ENCODE measurements around the gene PPP5C. TPM values are rescaled to one million over a fixed set of nuclear protein-coding genes. Genes with fewer than 3 reads are reported as not detected.

PPP5C gene
- total RNA-seq, 1 donor from 2014 or later = 70.9 TPM

GRCh38 chr19:46357846-46358583 lies 11.1 kb downstream of the PPP5C start:
- Histone ChIP-seq H2AFZ (ENCODE audit: low read depth, low read length) (no peak overlapping the region), H3K27ac (ENCODE audit: low read depth, low read length) (no peak overlapping the region), H4K20me1 (ENCODE audit: insufficient read depth, low read length) (peaks cover 34% of the 10 kb centered on the region), H3K36me3 (ENCODE audit: insufficient read depth, low read length) (peaks cover 18% of the 10 kb centered on the region), H3K4me3 (ENCODE audit: insufficient read depth, low read depth, low read length) (no peak overlapping the region), H3K9me3 (ENCODE audit: insufficient read depth, low read depth, low read length) (no peaks in the 10 kb centered on the region), H3K4me1 (ENCODE audit: insufficient read depth, low read length) (peaks cover 15% of the 10 kb centered on the region), H3K27me3 (ENCODE audit: insufficient read depth, low read length) (no peaks in the 10 kb centered on the region), H3K79me2 (ENCODE audit: insufficient read depth, low read length) (peaks cover 70% of the 10 kb centered on the region), H3K9ac (ENCODE audit: low read length) (no peak overlapping the region), H3K4me2 (ENCODE audit: low read length) (peak overlapping the region; percentile 14)
- DNase-seq (ENCODE audit: low read depth) (peak; percentile 75), FAIRE-seq (peak; percentile 43)
- Mint-ChIP-seq H3K36me3 (ENCODE audit: low read depth, unreplicated experiment) (peaks cover 3% of the 10 kb centered on the region), H3K4me3 (ENCODE audit: unreplicated experiment) (peak overlapping the region; percentile 25), H3K27me3 (ENCODE audit: low read depth, unreplicated experiment) (no peaks in the 10 kb centered on the region), H3K27ac (ENCODE audit: unreplicated experiment) (peak overlapping the region; percentile 3), H3K4me1 (ENCODE audit: low read depth, unreplicated experiment) (peaks cover 22% of the 10 kb centered on the region), H3K9me3 (ENCODE audit: unreplicated experiment) (no peaks in the 10 kb centered on the region)
- TF ChIP-seq EZH2 (IDR thresholded peaks at IDR 0.05; ENCODE audit: insufficient read depth, low read length) (no peak), CTCF (IDR thresholded peaks at IDR 0.05; ENCODE audit: insufficient read depth, low read depth, low read length) (no peak)

DNA sequence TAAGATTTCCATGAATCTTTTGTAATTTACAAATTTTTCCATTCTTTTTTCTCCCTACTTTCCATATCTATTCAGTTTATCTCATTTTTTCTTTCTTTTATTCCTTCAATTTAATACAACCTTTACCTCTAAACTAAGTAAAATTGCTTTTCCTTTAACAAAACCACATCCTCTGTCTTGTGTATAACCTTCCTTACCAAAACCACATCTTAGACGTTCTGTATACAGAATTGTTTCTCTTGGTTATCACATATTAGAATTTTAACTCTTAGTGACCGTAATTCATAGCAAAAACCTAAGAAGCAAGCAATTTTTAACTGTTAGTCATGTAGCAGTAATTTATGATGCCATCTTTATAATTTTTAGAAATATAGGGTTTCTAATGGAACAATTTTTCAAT lies 15.0 kb downstream of the PPP5C start:
- Histone ChIP-seq H3K4me2 (ENCODE audit: low read length) (peak overlapping the region; percentile 20), H3K9ac (ENCODE audit: low read length) (no peak overlapping the region), H3K27ac (ENCODE audit: low read depth, low read length) (no peak overlapping the region), H4K20me1 (ENCODE audit: insufficient read depth, low read length) (peaks cover 37% of the 10 kb centered on the region), H3K4me1 (ENCODE audit: insufficient read depth, low read length) (peaks cover 22% of the 10 kb centered on the region), H3K79me2 (ENCODE audit: insufficient read depth, low read length) (peaks cover 60% of the 10 kb centered on the region), H3K27me3 (ENCODE audit: insufficient read depth, low read length) (no peaks in the 10 kb centered on the region), H2AFZ (ENCODE audit: low read depth, low read length) (no peak overlapping the region), H3K4me3 (ENCODE audit: insufficient read depth, low read depth, low read length) (no peak overlapping the region), H3K9me3 (ENCODE audit: insufficient read depth, low read depth, low read length) (no peaks in the 10 kb centered on the region), H3K36me3 (ENCODE audit: insufficient read depth, low read length) (peaks cover 5% of the 10 kb centered on the region)
- H3K4me1 Mint-ChIP-seq (ENCODE audit: low read depth, unreplicated experiment) = peaks cover 31% of the 10 kb centered on the region
- no peaks in the 10 kb centered on the region for H3K27me3 Mint-ChIP-seq (ENCODE audit: low read depth, unreplicated experiment)
- H3K27ac Mint-ChIP-seq (ENCODE audit: unreplicated experiment) = no peak overlapping the region
- TF ChIP-seq EZH2 (IDR thresholded peaks at IDR 0.05; ENCODE audit: insufficient read depth, low read length) (no peak), CTCF (IDR thresholded peaks at IDR 0.05; ENCODE audit: insufficient read depth, low read depth, low read length) (no peak)
- no peak for FAIRE-seq
- no peak overlapping the region for H3K4me3 Mint-ChIP-seq (ENCODE audit: unreplicated experiment)
- DNase-seq (ENCODE audit: low read depth) = peak; percentile 59
- no peaks in the 10 kb centered on the region for H3K9me3 Mint-ChIP-seq (ENCODE audit: unreplicated experiment)
- H3K36me3 Mint-ChIP-seq (ENCODE audit: low read depth, unreplicated experiment) = peaks cover 20% of the 10 kb centered on the region

DNA sequence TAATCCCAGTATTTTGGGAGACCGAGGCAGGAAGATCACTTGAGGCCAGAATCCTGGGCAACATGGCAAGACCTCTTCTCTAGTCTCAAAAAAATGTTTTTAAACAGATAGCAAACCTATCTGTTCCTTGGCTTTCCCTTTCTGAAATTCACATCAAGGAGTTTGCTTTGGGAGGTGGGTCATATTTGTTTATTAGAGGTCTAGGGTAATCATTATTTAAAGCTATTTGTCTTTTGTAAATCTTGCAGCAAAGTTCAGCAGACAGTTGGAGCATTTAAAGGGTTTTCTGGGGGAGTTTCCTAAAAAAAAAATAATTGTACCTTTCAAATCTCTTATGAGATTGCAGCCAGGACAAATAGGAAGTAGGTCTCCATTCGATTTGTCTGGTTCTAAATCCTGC lies 17.5 kb downstream of the PPP5C start:
- H3K36me3 Mint-ChIP-seq (ENCODE audit: low read depth, unreplicated experiment) = peaks cover 17% of the 10 kb centered on the region
- Histone ChIP-seq H3K4me1 (ENCODE audit: insufficient read depth, low read length) (peaks cover 7% of the 10 kb centered on the region), H3K27me3 (ENCODE audit: insufficient read depth, low read length) (no peaks in the 10 kb centered on the region), H2AFZ (ENCODE audit: low read depth, low read length) (no peak overlapping the region), H3K9me3 (ENCODE audit: insufficient read depth, low read depth, low read length) (no peaks in the 10 kb centered on the region), H3K36me3 (ENCODE audit: insufficient read depth, low read length) (peaks cover 5% of the 10 kb centered on the region), H4K20me1 (ENCODE audit: insufficient read depth, low read length) (peaks cover 27% of the 10 kb centered on the region), H3K4me3 (ENCODE audit: insufficient read depth, low read depth, low read length) (no peak overlapping the region), H3K4me2 (ENCODE audit: low read length) (no peak overlapping the region), H3K27ac (ENCODE audit: low read depth, low read length) (no peak overlapping the region), H3K9ac (ENCODE audit: low read length) (no peak overlapping the region), H3K79me2 (ENCODE audit: insufficient read depth, low read length) (peaks cover 65% of the 10 kb centered on the region)
- H3K27ac Mint-ChIP-seq (ENCODE audit: unreplicated experiment) = no peak overlapping the region
- H3K27me3 Mint-ChIP-seq (ENCODE audit: low read depth, unreplicated experiment) = no peaks in the 10 kb centered on the region
- no peak overlapping the region for H3K4me3 Mint-ChIP-seq (ENCODE audit: unreplicated experiment)
- no peak for DNase-seq (ENCODE audit: low read depth)
- H3K4me1 Mint-ChIP-seq (ENCODE audit: low read depth, unreplicated experiment) = peaks cover 13% of the 10 kb centered on the region
- no peak for TF ChIP-seq CTCF (IDR thresholded peaks at IDR 0.05; ENCODE audit: insufficient read depth, low read depth, low read length)
- H3K9me3 Mint-ChIP-seq (ENCODE audit: unreplicated experiment) = no peaks in the 10 kb centered on the region
- no peak for FAIRE-seq
